ENCODE data around the gene LGSN.
A peak's percentile ranks its signal among the peaks of the same experiment; 100 is the strongest.
"Not testable (repeated sequence)": the region's sequence is repeated elsewhere in the genome, so short reads cannot be mapped to it uniquely, and the experiment has no call there.

LGSN gene, protein sequence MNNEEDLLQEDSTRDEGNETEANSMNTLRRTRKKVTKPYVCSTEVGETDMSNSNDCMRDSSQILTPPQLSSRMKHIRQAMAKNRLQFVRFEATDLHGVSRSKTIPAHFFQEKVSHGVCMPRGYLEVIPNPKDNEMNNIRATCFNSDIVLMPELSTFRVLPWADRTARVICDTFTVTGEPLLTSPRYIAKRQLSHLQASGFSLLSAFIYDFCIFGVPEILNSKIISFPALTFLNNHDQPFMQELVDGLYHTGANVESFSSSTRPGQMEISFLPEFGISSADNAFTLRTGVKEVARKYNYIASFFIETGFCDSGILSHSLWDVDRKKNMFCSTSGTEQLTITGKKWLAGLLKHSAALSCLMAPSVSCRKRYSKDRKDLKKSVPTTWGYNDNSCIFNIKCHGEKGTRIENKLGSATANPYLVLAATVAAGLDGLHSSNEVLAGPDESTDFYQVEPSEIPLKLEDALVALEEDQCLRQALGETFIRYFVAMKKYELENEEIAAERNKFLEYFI

DNA sequence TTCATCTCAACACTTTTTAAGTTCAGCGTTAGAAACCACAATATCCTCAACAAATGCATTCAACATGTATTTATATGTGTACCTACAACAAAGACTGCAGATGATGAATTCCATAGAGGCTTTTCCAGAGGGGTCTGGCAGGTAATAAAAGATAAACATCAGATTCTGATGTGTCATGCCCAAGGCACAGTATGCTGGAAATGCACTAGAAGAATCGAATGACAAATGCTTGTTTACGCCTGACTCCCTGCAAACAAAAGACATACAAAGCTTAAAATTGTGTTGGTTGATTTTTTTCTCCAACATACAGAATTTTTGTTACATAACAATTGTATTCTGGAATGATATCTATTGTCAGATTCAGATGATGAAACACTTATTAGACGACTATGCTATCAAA, at the start of gene LGSN:
Gene LGSN (minus strand): TSS at position 45 of the 400 bp plus-strand sequence. CDS start 40 bp downstream, at position 5.
- TF ChIP-seq, protein P1, sequence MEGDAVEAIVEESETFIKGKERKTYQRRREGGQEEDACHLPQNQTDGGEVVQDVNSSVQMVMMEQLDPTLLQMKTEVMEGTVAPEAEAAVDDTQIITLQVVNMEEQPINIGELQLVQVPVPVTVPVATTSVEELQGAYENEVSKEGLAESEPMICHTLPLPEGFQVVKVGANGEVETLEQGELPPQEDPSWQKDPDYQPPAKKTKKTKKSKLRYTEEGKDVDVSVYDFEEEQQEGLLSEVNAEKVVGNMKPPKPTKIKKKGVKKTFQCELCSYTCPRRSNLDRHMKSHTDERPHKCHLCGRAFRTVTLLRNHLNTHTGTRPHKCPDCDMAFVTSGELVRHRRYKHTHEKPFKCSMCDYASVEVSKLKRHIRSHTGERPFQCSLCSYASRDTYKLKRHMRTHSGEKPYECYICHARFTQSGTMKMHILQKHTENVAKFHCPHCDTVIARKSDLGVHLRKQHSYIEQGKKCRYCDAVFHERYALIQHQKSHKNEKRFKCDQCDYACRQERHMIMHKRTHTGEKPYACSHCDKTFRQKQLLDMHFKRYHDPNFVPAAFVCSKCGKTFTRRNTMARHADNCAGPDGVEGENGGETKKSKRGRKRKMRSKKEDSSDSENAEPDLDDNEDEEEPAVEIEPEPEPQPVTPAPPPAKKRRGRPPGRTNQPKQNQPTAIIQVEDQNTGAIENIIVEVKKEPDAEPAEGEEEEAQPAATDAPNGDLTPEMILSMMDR (IDR thresholded peaks at IDR 0.05; ENCODE audit: low read depth, low read length): no peak
- no peak for DNase-seq (ENCODE audit: extremely low read depth, low read depth)

DNA sequence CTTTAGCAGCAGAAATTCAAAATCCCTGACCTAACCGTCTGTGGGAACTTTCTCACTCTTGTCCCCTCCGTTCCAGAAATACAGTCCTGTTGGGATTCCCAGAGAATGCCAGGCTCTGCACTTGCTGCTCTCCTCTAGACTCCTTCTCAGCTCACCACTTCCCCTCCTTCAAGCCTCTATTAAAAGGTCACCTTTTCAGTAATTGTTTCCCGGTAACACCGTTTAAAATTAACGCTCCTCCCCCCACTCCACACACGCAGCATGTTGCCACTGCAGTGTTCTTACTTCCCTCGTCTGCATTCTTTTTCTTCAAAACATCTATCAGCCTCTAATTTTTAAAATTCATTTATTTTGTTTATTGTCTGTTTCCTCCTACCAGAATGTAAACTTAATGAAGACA, 48.6 kb upstream of the LGSN start:
- no peak for DNase-seq (ENCODE audit: extremely low read depth, low read depth)
- TF ChIP-seq, protein P1 (IDR thresholded peaks at IDR 0.05; ENCODE audit: low read depth, low read length): no peak

DNA sequence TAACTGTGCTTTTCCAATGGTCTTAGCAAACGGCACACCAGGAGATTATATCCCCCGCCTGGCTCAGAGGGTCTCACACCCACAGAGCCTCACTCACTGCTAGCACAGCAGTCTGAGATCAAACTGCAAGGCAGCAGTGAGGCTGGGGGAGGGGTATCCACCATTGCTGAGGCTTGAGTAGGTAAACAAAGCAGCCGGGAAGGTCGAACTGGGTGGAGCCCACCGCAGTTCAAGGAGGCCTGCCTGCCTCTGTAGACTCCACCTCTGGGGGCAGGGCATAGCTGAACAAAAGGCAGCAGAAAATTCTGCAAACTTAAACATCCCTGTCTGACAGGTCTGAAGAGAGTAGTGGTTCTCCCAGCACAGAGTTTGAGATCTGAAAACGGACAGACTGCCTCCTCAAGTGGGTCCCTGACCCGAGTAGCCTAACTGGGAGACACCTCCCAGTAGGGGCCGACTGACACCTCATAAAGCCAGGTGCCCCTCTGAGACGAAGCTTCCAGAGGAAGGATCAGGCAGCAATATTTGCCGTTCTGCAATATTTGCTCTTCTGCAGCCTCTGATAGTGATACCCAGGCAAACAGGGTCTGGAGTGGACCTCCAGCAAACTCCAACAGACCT, 42.8 kb upstream of the LGSN start:
- DNase-seq (ENCODE audit: extremely low read depth, low read depth): not testable (repeated sequence)

DNA sequence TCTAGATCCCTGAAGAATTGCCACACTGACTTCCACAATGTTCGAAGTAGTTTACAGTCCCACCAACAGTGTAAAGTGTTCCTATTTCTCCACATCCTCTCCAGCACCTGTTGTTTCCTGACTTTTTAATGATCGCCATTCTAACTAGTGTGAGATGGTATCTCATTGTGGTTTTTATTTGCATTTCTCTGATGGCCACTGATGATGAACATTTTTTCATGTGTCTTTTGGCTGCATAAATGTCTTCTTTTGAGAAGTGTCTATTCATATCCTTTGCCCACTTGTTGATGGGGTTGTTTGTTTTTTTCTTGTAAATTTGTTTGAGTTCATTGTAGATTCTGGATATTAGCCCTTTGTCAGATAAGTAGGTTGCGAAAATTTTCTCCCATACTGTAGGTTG, 37.6 kb upstream of the LGSN start:
- DNase-seq (ENCODE audit: extremely low read depth, low read depth): not testable (repeated sequence)

DNA sequence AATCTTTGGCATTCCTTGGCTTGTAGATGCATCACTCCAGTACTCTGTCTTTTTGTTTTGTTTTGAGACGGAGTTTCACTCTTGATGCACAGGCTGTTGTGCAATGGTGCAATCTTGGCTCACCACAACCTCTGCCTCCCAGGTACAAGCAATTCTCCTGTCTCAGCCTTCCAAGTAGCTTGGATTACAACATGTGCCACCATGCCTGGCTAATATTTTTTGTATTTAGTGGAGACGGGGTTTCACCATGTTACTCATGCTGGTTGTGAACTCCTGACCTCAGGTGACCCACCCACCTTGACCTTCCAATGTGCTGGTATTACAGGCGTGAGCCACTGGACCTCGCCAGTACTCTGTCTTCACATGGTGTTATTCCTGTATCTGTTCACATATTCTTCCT, 35.8 kb upstream of the LGSN start:
- DNase-seq (ENCODE audit: extremely low read depth, low read depth): no peak

DNA sequence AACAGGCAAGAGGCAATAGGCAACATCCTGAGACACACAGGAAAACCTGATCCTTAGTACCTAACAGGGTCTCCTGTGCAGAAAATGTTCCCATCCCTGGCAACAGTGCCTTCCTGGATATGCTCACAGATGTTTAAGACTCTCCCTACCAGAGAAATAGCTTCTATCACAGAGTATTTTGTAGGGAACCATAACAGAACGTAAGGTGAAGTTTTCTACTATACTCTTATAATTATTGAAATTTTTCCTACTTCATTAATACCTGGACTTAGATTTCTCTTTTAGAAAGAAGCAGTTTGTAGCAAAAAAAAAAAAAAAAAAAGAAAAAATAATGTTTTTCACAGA, 33.5 kb upstream of the LGSN start:
- DNase-seq (ENCODE audit: extremely low read depth, low read depth): no peak
- TF ChIP-seq, protein P1 (IDR thresholded peaks at IDR 0.05; ENCODE audit: low read depth, low read length): no peak

More for the DNA sequence above, 35.8 kb upstream of the LGSN start:
- TF ChIP-seq, protein P1 (IDR thresholded peaks at IDR 0.05; ENCODE audit: low read depth, low read length): no peak

DNA sequence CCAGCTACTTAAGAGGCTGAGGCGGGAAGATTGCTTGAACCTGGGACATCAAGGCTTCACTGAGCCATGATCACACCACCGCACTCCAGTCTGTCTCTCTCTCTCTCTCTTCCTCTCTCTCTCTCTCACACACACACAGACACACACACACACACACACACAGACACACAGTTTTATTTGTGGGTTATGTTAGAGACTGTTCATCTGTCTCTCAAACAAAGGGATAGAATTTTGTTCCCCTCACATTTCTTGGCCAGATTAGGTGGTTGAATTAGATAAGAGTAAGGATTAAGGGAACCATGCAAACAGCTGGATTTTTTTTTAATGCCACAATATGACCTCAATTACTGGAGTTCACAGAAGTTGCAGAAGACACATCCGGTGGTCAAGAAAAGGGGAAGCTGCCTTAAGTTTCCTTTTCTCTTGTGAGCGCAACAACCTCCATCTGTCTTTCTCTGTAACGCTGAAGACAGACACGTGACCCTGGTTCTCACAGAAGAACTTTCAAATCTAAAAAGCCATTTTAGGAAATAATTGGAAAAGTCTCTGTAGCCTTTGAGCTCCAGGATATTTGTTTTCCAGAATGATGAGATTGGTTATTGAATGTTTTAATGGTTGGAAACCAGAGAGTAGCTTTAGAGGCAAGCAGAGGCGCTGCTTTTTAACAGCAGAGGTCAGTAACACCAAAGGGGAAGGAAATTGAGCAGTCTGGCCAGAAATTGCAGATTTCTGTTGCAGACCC, 32.9 kb upstream of the LGSN start:
- TF ChIP-seq, protein P1 (IDR thresholded peaks at IDR 0.05; ENCODE audit: low read depth, low read length): peak; percentile 56
- DNase-seq (ENCODE audit: extremely low read depth, low read depth): no peak

DNA sequence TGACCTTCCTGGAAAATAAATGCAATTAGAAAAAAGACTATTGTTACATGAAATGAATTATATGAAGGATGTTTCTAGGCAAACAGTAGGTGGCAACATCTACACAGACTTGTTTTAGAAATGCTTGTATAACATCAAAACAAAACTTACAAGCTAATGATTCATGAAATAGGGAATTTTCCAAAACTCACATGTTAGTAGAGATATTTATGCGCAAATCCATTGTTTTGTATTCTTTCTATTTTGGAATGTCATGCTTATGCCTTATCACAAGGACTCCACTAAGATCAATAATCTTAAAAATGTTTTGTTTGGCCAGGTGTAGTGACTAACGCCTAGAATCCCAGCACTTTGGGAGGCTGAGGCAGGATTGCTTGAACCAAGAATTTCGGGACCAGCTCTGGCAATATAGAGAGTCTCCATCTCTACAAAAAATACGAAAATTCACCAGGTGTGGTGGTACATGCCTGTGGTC, 32.3 kb upstream of the LGSN start:
- TF ChIP-seq, protein P1 (IDR thresholded peaks at IDR 0.05; ENCODE audit: low read depth, low read length): peak; percentile 43
- peak; percentile 27 for DNase-seq (ENCODE audit: extremely low read depth, low read depth)
